Activated CD8-positive, alpha-beta memory T cell treated with anti-CD3 and anti-CD28 coated beads, Interleukin-2, amount 50 U/mL, for 48 hours (primary cell): ENCODE results near the gene CDH10.

ENCODE experiments used
- DNase-seq: peaks from one replicate; pipeline ENCODE4 v3.0.0-alpha.2; 2020

Gene CDH10

GRCh38 chr5:24475101-24475500 is 169.7 kb downstream of the CDH10 start:
- DNase-seq = no peak

- no peak for DNase-seq
Observed at GRCh38 chr5:24474685-24475084, 170.1 kb downstream of the CDH10 start.

- no peak for DNase-seq
Observed at GRCh38 chr5:24472518-24472917, 172.3 kb downstream of the CDH10 start.

GRCh38 chr5:24444414-24444813 is 200.4 kb downstream of the CDH10 start:
- DNase-seq = no peak

- DNase-seq = no peak
Observed at GRCh38 chr5:24439465-24439864, 205.3 kb downstream of the CDH10 start.
